Keratinocyte (primary cell): ENCODE data around the gene PRDX5. TPM values are rescaled to one million over a fixed set of nuclear protein-coding genes. Genes with fewer than 3 reads are reported as not detected.

Experiments used
- DNase-seq: peaks from one replicate; pipeline ENCODE4 v3.0.0-alpha.2; 2011; ENCODE audit warnings: low read depth, missing footprints, low spot score
- FAIRE-seq: peaks from 2 replicates; lab custom pipeline; 2011; peaks lifted over from hg19 to GRCh38; lab: Jason Lieb, UNC
- H2AFZ ChIP-seq: 2 replicates; pipeline ENCODE4 v1.6.0; 2012; ENCODE audit warnings: low read length, control low read depth, inconsistent platforms; ENCODE audit not compliant: control insufficient read depth
- H3K27ac ChIP-seq: 2 replicates; pipeline ENCODE4 v1.5.1; 2011; ENCODE audit warnings: low read length; ENCODE audit not compliant: control insufficient read depth, insufficient read depth
- H3K27me3 ChIP-seq: 3 replicates; pipeline ENCODE4 v1.6.0; 2011; ENCODE audit warnings: low read length; ENCODE audit not compliant: control insufficient read depth, insufficient read depth; ENCODE audit errors: extremely low read depth
- H3K36me3 ChIP-seq, 2 experiments: 2 replicates in 1 of 2; 3 replicates in 1 of 2; pipeline ENCODE4 v1.5.1; 2011; ENCODE audit warnings: low read length in 2 of 2, mild to moderate bottlenecking in 1 of 2; ENCODE audit not compliant: control insufficient read depth in 2 of 2, insufficient read depth in 2 of 2; ENCODE audit errors: extremely low read depth in 1 of 2
- H3K4me1 ChIP-seq: 3 replicates; pipeline ENCODE4 v1.5.1; 2011; ENCODE audit warnings: low read length; ENCODE audit not compliant: control insufficient read depth, insufficient read depth; ENCODE audit errors: extremely low read depth
- H3K4me2 ChIP-seq: 3 replicates; pipeline ENCODE4 v1.6.0; 2011; ENCODE audit warnings: low read depth, low read length; ENCODE audit not compliant: control insufficient read depth, insufficient read depth; ENCODE audit errors: extremely low read depth
- H3K4me3 ChIP-seq, 3 experiments: fragments of 200-600 bp in 1 of 3; sonication (generic) in 1 of 3; 2 replicates in 2 of 3; 3 replicates in 1 of 3; pipeline ENCODE4 v1.5.1; 2011 to 2016; ENCODE audit warnings: low read length in 3 of 3, mild to moderate bottlenecking in 3 of 3, control low read depth in 2 of 3, inconsistent platforms in 1 of 3, low read depth in 1 of 3, mixed read lengths in 1 of 3, mixed run types in 1 of 3, moderate library complexity in 1 of 3; ENCODE audit not compliant: control insufficient read depth in 2 of 3, insufficient read depth in 2 of 3; ENCODE audit errors: extremely low read depth in 1 of 3
- H3K79me2 ChIP-seq: 2 replicates; pipeline ENCODE4 v1.6.0; 2012; ENCODE audit warnings: low read length; ENCODE audit not compliant: control insufficient read depth, insufficient read depth
- H3K9ac ChIP-seq: 3 replicates; pipeline ENCODE4 v1.6.0; 2011; ENCODE audit warnings: low read length; ENCODE audit not compliant: control insufficient read depth, insufficient read depth; ENCODE audit errors: extremely low read depth
- H3K9me1 ChIP-seq: 3 replicates; pipeline ENCODE4 v1.6.0; 2011; ENCODE audit warnings: low read length; ENCODE audit not compliant: control insufficient read depth, insufficient read depth; ENCODE audit errors: extremely low read depth
- H3K9me3 ChIP-seq: 2 replicates; pipeline ENCODE4 v1.5.1; 2012; ENCODE audit warnings: low read depth, low read length; ENCODE audit not compliant: control insufficient read depth
- H4K20me1 ChIP-seq: 3 replicates; pipeline ENCODE4 v1.6.0; 2011; ENCODE audit warnings: low read length; ENCODE audit not compliant: control insufficient read depth, insufficient read depth; ENCODE audit errors: extremely low read depth
- EZH2 ChIP-seq: IDR thresholded peaks from one replicate; pipeline ENCODE4 v1.6.1; 2012; ENCODE audit warnings: inconsistent platforms, mild to moderate bottlenecking, low read length, moderate library complexity
- dilution Hi-C: fragments of 300-500 bp; cut with MboI; formaldehyde crosslinking; loops from one replicate; pipeline ENCODE4 v1.7.0; 2020; ENCODE audit warnings: low sequenced_read_pairs; ENCODE audit not compliant: extremely low pct_ligation_motif_present
- polyA plus RNA-seq, 5 experiments: library from polyadenylated mRNA; depleted of rRNA in 3 of 5; stranded (reverse) in 3 of 5; stranded (forward) in 1 of 5; unstranded in 1 of 5; fragments of >200 nt; gene quantifications; 1 replicate in 1 of 5; 2 replicates in 3 of 5; 3 replicates in 1 of 5; pipeline versions ENCODE4 v1.2.1 to v1.2.3, GENCODE V29; 2011 to 2012; ENCODE audit warnings: missing spikeins in 2 of 5, low read depth in 1 of 5, low replicate concordance in 1 of 5
- TF ChIP-seq, protein P1 (sequence below), 3 experiments: IDR thresholded peaks in 1 of 3; conservative IDR thresholded peaks in 1 of 3; optimal IDR thresholded peaks in 1 of 3; 2 replicates in 2 of 3; 3 replicates in 1 of 3; pipeline versions ENCODE3 to v1.5.1; 2011; ENCODE audit warnings: low read length in 3 of 3, mild to moderate bottlenecking in 3 of 3, moderate library complexity in 2 of 3, control low read depth in 1 of 3, inconsistent platforms in 1 of 3; ENCODE audit not compliant: insufficient read depth in 2 of 3; ENCODE audit errors: extremely low read depth in 1 of 3

PRDX5 gene
- polyA plus RNA-seq, 1 donor (not counting 4 experiments of a cell fraction or from before 2014, with no cell fraction given), result 590 TPM

DNA sequence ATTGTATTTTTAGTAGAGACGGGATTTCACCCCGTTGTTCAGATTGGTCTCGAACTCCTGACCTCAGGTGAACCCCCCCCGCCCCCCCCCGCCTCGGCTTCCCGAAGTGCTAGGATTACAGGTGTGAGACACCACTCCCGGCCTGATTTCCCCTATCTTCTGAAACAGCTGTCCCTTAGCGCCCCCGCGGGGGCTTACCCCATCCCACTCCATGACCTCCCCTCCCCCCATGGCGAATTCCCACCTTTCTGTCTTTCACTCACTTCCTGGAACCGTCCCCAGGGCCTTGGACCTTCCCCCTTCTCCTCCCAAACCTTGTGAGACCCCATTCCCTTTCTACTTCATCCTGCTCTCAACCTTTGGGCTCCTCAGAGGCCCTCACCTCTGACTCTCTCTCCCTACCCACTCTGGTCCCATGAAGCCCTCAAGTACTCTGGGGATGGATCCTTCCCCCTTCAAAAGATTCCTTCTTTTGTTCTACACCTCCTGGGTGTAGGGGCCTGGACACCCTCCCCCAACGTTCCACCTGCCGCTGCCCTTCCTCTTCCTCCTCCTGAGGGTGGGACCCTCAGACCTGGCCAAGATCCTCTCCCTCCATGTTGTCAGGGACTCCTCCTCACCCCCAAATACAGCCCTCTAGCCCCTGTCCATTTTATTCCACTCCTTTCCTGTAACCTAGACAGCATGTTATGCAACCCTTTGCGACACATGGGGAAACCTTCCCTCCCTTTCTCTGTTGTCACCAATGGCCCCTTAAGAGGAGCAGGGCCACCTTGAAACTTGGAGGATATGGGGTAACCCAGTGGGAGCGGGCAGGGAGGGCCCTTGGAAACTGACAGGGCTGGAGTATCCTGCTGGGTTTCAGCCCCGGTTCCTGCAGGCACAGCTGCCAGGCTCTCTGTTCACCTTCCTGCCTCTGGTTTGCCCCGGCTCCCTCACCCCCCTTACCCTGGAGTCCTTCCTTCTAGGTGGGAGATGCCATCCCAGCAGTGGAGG is 1.1 kb downstream of the PRDX5 start:
- H3K9me1 ChIP-seq, result peaks cover 2% of the 10 kb centered on the region
- no peaks in the 10 kb centered on the region for H3K27me3 ChIP-seq
- no peaks in the 10 kb centered on the region for H3K9me3 ChIP-seq
- DNase-seq, result no peak
- no peaks in the 10 kb centered on the region for H4K20me1 ChIP-seq
- no peak for FAIRE-seq
- H3K36me3 ChIP-seq, result peaks cover 34 to 38% of the 10 kb centered on the region in 2 experiments
- dilution Hi-C loops, result no loop called here
- no peak for TF ChIP-seq EZH2
- TF ChIP-seq, protein P1, sequence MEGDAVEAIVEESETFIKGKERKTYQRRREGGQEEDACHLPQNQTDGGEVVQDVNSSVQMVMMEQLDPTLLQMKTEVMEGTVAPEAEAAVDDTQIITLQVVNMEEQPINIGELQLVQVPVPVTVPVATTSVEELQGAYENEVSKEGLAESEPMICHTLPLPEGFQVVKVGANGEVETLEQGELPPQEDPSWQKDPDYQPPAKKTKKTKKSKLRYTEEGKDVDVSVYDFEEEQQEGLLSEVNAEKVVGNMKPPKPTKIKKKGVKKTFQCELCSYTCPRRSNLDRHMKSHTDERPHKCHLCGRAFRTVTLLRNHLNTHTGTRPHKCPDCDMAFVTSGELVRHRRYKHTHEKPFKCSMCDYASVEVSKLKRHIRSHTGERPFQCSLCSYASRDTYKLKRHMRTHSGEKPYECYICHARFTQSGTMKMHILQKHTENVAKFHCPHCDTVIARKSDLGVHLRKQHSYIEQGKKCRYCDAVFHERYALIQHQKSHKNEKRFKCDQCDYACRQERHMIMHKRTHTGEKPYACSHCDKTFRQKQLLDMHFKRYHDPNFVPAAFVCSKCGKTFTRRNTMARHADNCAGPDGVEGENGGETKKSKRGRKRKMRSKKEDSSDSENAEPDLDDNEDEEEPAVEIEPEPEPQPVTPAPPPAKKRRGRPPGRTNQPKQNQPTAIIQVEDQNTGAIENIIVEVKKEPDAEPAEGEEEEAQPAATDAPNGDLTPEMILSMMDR (optimal IDR thresholded peaks at IDR 0.05 in 1 of 3, IDR thresholded peaks at IDR 0.05 in 1 of 3, conservative IDR thresholded peaks at IDR 0.05 in 1 of 3; ENCODE audit: extremely low read depth in 1 of 3, insufficient read depth in 2 of 3, low read length in 3 of 3), result no peak
- peaks cover 31% of the 10 kb centered on the region for H3K79me2 ChIP-seq
- H3K4me1 ChIP-seq, result peaks cover 54% of the 10 kb centered on the region
- peak overlapping the region; percentile 56 to 83 (median 72) for H3K4me3 ChIP-seq
- peak overlapping the region; percentile 81 for H3K27ac ChIP-seq
- H3K9ac ChIP-seq, result peak overlapping the region; percentile 90
- H2AFZ ChIP-seq, result no peak overlapping the region
- peak overlapping the region; percentile 64 for H3K4me2 ChIP-seq

DNA sequence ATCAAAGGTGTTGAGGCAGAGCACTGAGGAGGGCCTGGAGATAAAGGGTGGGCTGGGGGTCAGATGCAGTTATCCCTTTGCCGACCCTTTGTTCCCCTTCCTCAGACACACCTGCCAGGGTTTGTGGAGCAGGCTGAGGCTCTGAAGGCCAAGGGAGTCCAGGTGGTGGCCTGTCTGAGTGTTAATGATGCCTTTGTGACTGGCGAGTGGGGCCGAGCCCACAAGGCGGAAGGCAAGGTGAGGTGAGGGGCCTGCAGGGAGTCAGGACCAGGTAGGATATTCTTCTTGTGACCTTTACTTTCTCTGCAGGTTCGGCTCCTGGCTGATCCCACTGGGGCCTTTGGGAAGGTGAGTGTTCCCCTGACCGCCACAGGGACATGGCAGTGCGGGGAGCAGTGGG is 2.6 kb downstream of the PRDX5 start:
- no peaks in the 10 kb centered on the region for H3K27me3 ChIP-seq
- H3K9me1 ChIP-seq, result peaks cover 2% of the 10 kb centered on the region
- H3K4me2 ChIP-seq, result peak overlapping the region; percentile 35
- peak overlapping the region; percentile 69 for H3K9ac ChIP-seq
- no peak overlapping the region for H3K4me3 ChIP-seq
- H3K4me1 ChIP-seq, result peaks cover 65% of the 10 kb centered on the region
- dilution Hi-C loops, result no loop called here
- no peaks in the 10 kb centered on the region for H4K20me1 ChIP-seq
- TF ChIP-seq, protein P1 (optimal IDR thresholded peaks at IDR 0.05 in 1 of 3, IDR thresholded peaks at IDR 0.05 in 1 of 3, conservative IDR thresholded peaks at IDR 0.05 in 1 of 3; ENCODE audit: extremely low read depth in 1 of 3, insufficient read depth in 2 of 3, low read length in 3 of 3), result no peak
- TF ChIP-seq EZH2, result no peak
- FAIRE-seq (no peak), DNase-seq (no peak)
- peak overlapping the region; percentile 85 for H3K27ac ChIP-seq
- H3K9me3 ChIP-seq, result no peaks in the 10 kb centered on the region
- no peak overlapping the region for H2AFZ ChIP-seq
- H3K36me3 ChIP-seq, result peaks cover 24 to 26% of the 10 kb centered on the region in 2 experiments
- H3K79me2 ChIP-seq, result peaks cover 26% of the 10 kb centered on the region
